Measurements from ENCODE around the gene MTHFD2L.

Gene MTHFD2L

DNA sequence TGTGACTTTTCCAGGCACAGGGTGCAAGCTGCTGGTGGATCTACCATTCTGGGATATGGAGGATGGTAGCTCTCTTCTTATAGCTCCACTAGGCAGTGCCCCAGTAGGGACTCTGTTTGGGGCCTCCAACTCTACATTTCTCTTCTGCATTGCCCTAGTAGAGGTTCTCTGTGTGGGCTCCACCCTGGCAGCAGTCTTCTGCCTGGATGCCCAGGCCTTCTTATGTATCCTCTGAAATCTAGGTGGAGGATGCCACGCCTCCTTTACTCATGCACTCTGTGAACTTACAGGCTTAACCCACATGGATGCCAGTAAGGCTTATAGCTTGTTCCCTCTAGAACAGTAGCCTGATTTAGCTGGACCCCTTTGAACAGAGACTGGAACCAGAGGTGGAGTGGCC is 186.1 kb downstream of the MTHFD2L start:
- no peak for DNase-seq

Measured in SHP77 treated with DMSO at 0.1 percent for 48 hours (cell line).